ENCODE data around the gene MAPK14. TPM values are rescaled to one million over a fixed set of nuclear protein-coding genes. Genes with fewer than 3 reads are reported as not detected.
"Not testable (repeated sequence)": the region's sequence is repeated elsewhere in the genome, so short reads cannot be mapped to it uniquely, and the experiment has no call there.

The MAPK14 gene
- total and polyA plus RNA-seq, 12 donors: 11.3 to 119 (median 49.3) TPM

GRCh38 chr6:36083446-36083845, 55.8 kb downstream of the MAPK14 start:
- intact Hi-C loops (cut with DNase I): no loop called here
- H3K36me3 ChIP-seq (replicated peaks in 1 of 2): peaks cover 0 to 47% of the 10 kb centered on the region in 2 donors
- DNase-seq: no peak

DNA sequence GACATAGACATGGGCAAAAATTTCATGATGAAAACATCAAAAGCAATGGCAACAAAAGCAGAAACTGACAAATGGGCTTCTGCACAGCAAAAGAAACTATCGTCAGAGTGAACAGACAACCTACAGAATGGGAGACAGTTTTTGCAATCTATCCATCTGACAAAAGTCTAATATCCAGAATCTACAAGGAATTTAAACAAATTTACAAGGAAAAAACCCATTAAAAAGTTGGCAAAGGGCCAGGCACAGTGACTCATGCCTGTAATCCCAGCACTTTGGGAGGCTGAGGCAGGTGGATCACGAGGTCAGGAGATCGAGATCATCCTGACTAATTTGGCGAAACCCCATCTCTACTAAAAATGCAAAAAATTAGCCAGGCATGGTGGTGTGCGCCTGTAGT, 60.6 kb downstream of the MAPK14 start:
- H3K27me3 ChIP-seq; H3K9me3 ChIP-seq (replicated peaks in 1 of 3); DNase-seq; H3K4me1 ChIP-seq (replicated peaks in 1 of 2); H3K27ac ChIP-seq; intact Hi-C loops (cut with DNase I); H3K4me3 ChIP-seq: not testable (repeated sequence)
- 77 to 87% (median 78%) methylated on average over 5 of the region's 5 CpGs for WGBS, 4 donors
- H3K36me3 ChIP-seq (replicated peaks in 1 of 2): peaks cover 0 to 12% of the 10 kb centered on the region in 2 donors

More at GRCh38 chr6:36083446-36083845, 55.8 kb downstream of the MAPK14 start:
- TF ChIP-seq, protein P1, sequence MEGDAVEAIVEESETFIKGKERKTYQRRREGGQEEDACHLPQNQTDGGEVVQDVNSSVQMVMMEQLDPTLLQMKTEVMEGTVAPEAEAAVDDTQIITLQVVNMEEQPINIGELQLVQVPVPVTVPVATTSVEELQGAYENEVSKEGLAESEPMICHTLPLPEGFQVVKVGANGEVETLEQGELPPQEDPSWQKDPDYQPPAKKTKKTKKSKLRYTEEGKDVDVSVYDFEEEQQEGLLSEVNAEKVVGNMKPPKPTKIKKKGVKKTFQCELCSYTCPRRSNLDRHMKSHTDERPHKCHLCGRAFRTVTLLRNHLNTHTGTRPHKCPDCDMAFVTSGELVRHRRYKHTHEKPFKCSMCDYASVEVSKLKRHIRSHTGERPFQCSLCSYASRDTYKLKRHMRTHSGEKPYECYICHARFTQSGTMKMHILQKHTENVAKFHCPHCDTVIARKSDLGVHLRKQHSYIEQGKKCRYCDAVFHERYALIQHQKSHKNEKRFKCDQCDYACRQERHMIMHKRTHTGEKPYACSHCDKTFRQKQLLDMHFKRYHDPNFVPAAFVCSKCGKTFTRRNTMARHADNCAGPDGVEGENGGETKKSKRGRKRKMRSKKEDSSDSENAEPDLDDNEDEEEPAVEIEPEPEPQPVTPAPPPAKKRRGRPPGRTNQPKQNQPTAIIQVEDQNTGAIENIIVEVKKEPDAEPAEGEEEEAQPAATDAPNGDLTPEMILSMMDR (IDR thresholded peaks at IDR 0.05): no peak
- no peak for TF ChIP-seq POLR2A (IDR thresholded peaks at IDR 0.05)
- Histone ChIP-seq H3K9me3 (replicated peaks in 1 of 3) (no peaks in the 10 kb centered on the region), H3K4me3 (no peak overlapping the region), H3K27me3 (no peaks in the 10 kb centered on the region), H3K4me1 (replicated peaks in 1 of 2) (peaks cover 0 to 5% of the 10 kb centered on the region in 2 donors), H3K27ac (no peak overlapping the region)
- WGBS, 4 donors: 70 to 90% methylated on average over 3 of the region's 3 CpGs; no CpG with 5 or more reads in 2 of the 4 donors

DNA sequence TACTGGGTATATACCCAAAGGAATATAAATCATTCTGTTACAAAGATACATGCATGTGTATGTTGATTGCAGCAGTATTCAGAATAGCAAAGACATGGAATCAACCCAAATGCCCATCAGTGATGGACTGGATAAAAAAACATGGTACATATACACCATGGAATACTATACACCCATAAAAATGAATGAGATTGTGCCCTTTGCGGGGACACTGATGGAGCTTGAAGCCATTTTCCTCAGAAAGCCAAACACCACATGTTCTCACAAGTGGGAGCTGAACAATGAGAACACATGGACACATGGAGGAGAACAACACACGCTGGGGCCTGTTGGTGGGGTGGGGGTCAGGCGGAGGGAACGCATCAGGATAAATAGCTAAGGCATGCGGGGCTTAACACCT, 61.4 kb downstream of the MAPK14 start:
- intact Hi-C loops (cut with DNase I): no loop called here
- Histone ChIP-seq H3K4me3 (no peak overlapping the region), H3K27me3 (no peaks in the 10 kb centered on the region), H3K4me1 (replicated peaks in 1 of 2) (no peaks in the 10 kb centered on the region), H3K9me3 (replicated peaks in 1 of 3) (no peaks in the 10 kb centered on the region), H3K27ac (no peak overlapping the region), H3K36me3 (replicated peaks in 1 of 2) (peaks cover 0 to 3% of the 10 kb centered on the region in 2 donors)
- DNase-seq: no peak
- WGBS, 4 donors: 91 to 98% (median 95%) methylated on average over 5 of the region's 5 CpGs
- no peak for TF ChIP-seq POLR2A (IDR thresholded peaks at IDR 0.05)
- TF ChIP-seq, protein P1 (IDR thresholded peaks at IDR 0.05): no peak

GRCh38 chr6:36094238-36094637, 66.6 kb downstream of the MAPK14 start:
- WGBS, 4 donors: 93 to 99% (median 96%) methylated on average over 2 of the region's 2 CpGs
- no peak overlapping the region for H3K27ac ChIP-seq
- H3K36me3 ChIP-seq (replicated peaks in 1 of 2): peaks cover 0 to 13% of the 10 kb centered on the region in 2 donors

More at GRCh38 chr6:36094238-36094637, 66.6 kb downstream of the MAPK14 start:
- Histone ChIP-seq H3K4me3 (no peak overlapping the region), H3K27me3 (no peaks in the 10 kb centered on the region), H3K4me1 (replicated peaks in 1 of 2) (peaks cover 0 to 10% of the 10 kb centered on the region in 2 donors), H3K9me3 (replicated peaks in 1 of 3) (no peaks in the 10 kb centered on the region)
- TF ChIP-seq POLR2A (IDR thresholded peaks at IDR 0.05): no peak
- TF ChIP-seq, protein P1 (IDR thresholded peaks at IDR 0.05): no peak
- intact Hi-C loops (cut with DNase I): no loop called here
- no peak for DNase-seq
